ENCODE results near the gene N4BP2L2. TPM values are rescaled to one million over a fixed set of nuclear protein-coding genes. Genes with fewer than 3 reads are reported as not detected.

Gene N4BP2L2
- total and polyA plus RNA-seq, 2 of the 13 experiments (the other 11 are each of a cell fraction or from before 2014, with no cell fraction given), result 58.9 to 81.2 TPM

DNA sequence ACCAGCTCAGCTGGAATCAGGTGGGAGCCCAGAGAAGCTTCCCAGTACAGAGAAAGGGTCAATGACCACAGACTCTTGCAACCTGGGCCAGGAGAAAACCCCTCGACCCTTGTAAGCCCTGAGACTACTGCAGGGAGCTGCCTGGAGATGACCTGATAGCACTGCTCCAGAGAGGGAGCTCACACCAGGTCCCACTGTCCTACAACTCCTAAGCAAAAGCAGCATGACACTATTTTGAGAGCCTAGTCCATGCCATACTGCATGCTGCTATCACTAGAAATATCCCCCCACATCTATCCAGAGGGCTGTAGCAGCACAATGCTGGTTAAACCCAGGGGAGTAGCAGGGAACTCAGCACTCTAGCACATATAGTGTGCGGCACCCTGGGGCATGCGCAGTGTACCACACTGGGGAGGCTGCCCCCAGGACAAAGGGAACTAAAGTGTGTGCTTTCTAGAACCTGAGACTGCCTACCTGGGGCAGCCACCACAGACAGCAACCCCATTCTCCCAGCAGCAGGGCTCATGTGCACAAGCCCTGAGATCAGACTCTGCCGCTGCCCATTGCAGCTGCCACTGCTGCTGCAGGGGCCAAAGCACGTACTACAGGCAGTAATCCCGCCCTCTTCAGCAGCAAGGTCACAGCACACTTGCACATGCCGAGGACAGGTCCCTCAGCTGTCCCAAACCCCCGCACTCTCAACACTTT lies 83.6 kb downstream of the N4BP2L2 start (continued):
- TF ChIP-seq, protein P1, sequence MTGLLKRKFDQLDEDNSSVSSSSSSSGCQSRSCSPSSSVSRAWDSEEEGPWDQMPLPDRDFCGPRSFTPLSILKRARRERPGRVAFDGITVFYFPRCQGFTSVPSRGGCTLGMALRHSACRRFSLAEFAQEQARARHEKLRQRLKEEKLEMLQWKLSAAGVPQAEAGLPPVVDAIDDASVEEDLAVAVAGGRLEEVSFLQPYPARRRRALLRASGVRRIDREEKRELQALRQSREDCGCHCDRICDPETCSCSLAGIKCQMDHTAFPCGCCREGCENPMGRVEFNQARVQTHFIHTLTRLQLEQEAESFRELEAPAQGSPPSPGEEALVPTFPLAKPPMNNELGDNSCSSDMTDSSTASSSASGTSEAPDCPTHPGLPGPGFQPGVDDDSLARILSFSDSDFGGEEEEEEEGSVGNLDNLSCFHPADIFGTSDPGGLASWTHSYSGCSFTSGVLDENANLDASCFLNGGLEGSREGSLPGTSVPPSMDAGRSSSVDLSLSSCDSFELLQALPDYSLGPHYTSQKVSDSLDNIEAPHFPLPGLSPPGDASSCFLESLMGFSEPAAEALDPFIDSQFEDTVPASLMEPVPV (CRISPR knock-in tag; IDR thresholded peaks at IDR 0.05), result no peak
- TF ChIP-seq ZNF605 (CRISPR knock-in tag; IDR thresholded peaks at IDR 0.05), result no peak
- no peak for TF ChIP-seq PPARG (CRISPR knock-in tag; conservative IDR thresholded peaks at IDR 0.05)
- no peak for TF ChIP-seq NONO (IDR thresholded peaks at IDR 0.05)
- TF ChIP-seq NONO (CRISPR knock-in tag; conservative IDR thresholded peaks at IDR 0.05), result peak; percentile 66; the same call in 1 of the 2 replicates
- TF ChIP-seq NR2C2 (CRISPR knock-in tag; IDR thresholded peaks at IDR 0.05; ENCODE audit: borderline replicate concordance), result no peak
- no peak for TF ChIP-seq NFE2L2 (IDR thresholded peaks at IDR 0.05; ENCODE audit: low read length)
- TF ChIP-seq, protein P2, sequence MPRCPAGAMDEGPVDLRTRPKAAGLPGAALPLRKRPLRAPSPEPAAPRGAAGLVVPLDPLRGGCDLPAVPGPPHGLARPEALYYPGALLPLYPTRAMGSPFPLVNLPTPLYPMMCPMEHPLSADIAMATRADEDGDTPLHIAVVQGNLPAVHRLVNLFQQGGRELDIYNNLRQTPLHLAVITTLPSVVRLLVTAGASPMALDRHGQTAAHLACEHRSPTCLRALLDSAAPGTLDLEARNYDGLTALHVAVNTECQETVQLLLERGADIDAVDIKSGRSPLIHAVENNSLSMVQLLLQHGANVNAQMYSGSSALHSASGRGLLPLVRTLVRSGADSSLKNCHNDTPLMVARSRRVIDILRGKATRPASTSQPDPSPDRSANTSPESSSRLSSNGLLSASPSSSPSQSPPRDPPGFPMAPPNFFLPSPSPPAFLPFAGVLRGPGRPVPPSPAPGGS (CRISPR knock-in tag; IDR thresholded peaks at IDR 0.05), result 0 out of 2 replicates have a peak, but pooled peaks have one; percentile 61
- no peak for TF ChIP-seq HNRNPK (IDR thresholded peaks at IDR 0.05; ENCODE audit: low read depth, low read length, poor library complexity, severe bottlenecking)
- no peak for TF ChIP-seq JUN (CRISPR knock-in tag; IDR thresholded peaks at IDR 0.05)
- TF ChIP-seq CBX1 (IDR thresholded peaks at IDR 0.05; ENCODE audit: low read depth), result no peak
- no peak for TF ChIP-seq ZNF224 (CRISPR knock-in tag; IDR thresholded peaks at IDR 0.05)
- TF ChIP-seq ZNF530 (CRISPR knock-in tag; IDR thresholded peaks at IDR 0.05; ENCODE audit: low read depth), result no peak
- no peak for TF ChIP-seq ZNF678 (CRISPR knock-in tag; IDR thresholded peaks at IDR 0.05)
- no peak for TF ChIP-seq ARNT2 (CRISPR knock-in tag; IDR thresholded peaks at IDR 0.05; ENCODE audit: low read depth)
- TF ChIP-seq IRX3 (CRISPR knock-in tag; IDR thresholded peaks at IDR 0.05; ENCODE audit: borderline replicate concordance, low read depth), result no peak
- no peak for TF ChIP-seq ATM (IDR thresholded peaks at IDR 0.05; ENCODE audit: borderline replicate concordance)
- TF ChIP-seq, protein P3, sequence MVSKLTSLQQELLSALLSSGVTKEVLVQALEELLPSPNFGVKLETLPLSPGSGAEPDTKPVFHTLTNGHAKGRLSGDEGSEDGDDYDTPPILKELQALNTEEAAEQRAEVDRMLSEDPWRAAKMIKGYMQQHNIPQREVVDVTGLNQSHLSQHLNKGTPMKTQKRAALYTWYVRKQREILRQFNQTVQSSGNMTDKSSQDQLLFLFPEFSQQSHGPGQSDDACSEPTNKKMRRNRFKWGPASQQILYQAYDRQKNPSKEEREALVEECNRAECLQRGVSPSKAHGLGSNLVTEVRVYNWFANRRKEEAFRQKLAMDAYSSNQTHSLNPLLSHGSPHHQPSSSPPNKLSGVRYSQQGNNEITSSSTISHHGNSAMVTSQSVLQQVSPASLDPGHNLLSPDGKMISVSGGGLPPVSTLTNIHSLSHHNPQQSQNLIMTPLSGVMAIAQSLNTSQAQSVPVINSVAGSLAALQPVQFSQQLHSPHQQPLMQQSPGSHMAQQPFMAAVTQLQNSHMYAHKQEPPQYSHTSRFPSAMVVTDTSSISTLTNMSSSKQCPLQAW (CRISPR knock-in tag; IDR thresholded peaks at IDR 0.05), result no peak
- TF ChIP-seq, protein P4, sequence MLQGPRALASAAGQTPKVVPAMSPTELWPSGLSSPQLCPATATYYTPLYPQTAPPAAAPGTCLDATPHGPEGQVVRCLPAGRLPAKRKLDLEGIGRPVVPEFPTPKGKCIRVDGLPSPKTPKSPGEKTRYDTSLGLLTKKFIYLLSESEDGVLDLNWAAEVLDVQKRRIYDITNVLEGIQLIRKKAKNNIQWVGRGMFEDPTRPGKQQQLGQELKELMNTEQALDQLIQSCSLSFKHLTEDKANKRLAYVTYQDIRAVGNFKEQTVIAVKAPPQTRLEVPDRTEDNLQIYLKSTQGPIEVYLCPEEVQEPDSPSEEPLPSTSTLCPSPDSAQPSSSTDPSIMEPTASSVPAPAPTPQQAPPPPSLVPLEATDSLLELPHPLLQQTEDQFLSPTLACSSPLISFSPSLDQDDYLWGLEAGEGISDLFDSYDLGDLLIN (CRISPR knock-in tag; IDR thresholded peaks at IDR 0.05; ENCODE audit: borderline replicate concordance), result no peak
- TF ChIP-seq ZNF713 (CRISPR knock-in tag; IDR thresholded peaks at IDR 0.05), result no peak
- 0 out of 2 replicates have a peak, but pooled peaks have one; percentile 16 for TF ChIP-seq NFYC (CRISPR knock-in tag; IDR thresholded peaks at IDR 0.05)
- TF ChIP-seq STAG1 (CRISPR knock-in tag; IDR thresholded peaks at IDR 0.05), result no peak; the same call in 1 of the 2 replicates
- no peak for TF ChIP-seq NPAS2 (CRISPR knock-in tag; IDR thresholded peaks at IDR 0.05; ENCODE audit: borderline replicate concordance)
- TF ChIP-seq FIP1L1 (IDR thresholded peaks at IDR 0.05; ENCODE audit: borderline replicate concordance, insufficient read depth, low read depth, low read length), result no peak
- TF ChIP-seq MATR3 (CRISPR knock-in tag; IDR thresholded peaks at IDR 0.05), result no peak
- no peak for TF ChIP-seq REL (CRISPR knock-in tag; conservative IDR thresholded peaks at IDR 0.05)
